ENCODE data around the gene KIF4A. TPM values are rescaled to one million over a fixed set of nuclear protein-coding genes. Genes with fewer than 3 reads are reported as not detected.
A peak's percentile ranks its signal among the peaks of the same experiment; 100 is the strongest.

Gene KIF4A
- total and polyA plus RNA-seq, 9 of the 15 experiments (the other 6 are each of a cell fraction or from before 2014, with no cell fraction given): 13.0 to 42.7 (median 35.9) TPM

GRCh38 chrX:70279081-70279480 is 10.8 kb upstream of the KIF4A start:
- H3K9ac ChIP-seq (ENCODE audit: insufficient read depth in 1 of 2, low read depth in 2 of 2, low read length in 2 of 2): no peak overlapping the region
- FAIRE-seq (no peak), DNase-seq (ENCODE audit: extremely low read depth in 1 of 4, low spot score in 3 of 4) (no peak), ATAC-seq (no peak)
- WGBS (ENCODE audit: insufficient coverage, low coverage, missing lambda C conversion rate): 14% methylated on average over 2 of the region's 3 CpGs
- no peak overlapping the region for H3K27ac ChIP-seq (ENCODE audit: extremely low read depth, low read depth, low read length)
- no peak overlapping the region for H3K4me3 ChIP-seq
- peaks cover 0 to 4% of the 10 kb centered on the region in 2 experiments; a peak in 1 of 5 replicates for H3K4me1 ChIP-seq (replicated peaks in 1 of 2; ENCODE audit: control insufficient read depth in 2 of 2, insufficient read depth in 2 of 2, low read length in 2 of 2)
- no TSS peak for BruUV-seq (replicated peaks)
- H3K79me2 ChIP-seq (ENCODE audit: control insufficient read depth, insufficient read depth, low read length): no peaks in the 10 kb centered on the region
- H3K9me1 ChIP-seq (ENCODE audit: control insufficient read depth, insufficient read depth, low read length): no peaks in the 10 kb centered on the region
- no peaks in the 10 kb centered on the region for H3K9me3 ChIP-seq (replicated peaks; ENCODE audit: control insufficient read depth, insufficient read depth, low read depth, low read length)
- no peaks in the 10 kb centered on the region for H4K20me1 ChIP-seq (replicated peaks; ENCODE audit: control insufficient read depth, insufficient read depth, low read length)
- H3K36me3 ChIP-seq (ENCODE audit: control insufficient read depth, insufficient read depth, low read length): no peaks in the 10 kb centered on the region
- intact Hi-C loops (cut with micrococcal nuclease) (no loop called here), in situ Hi-C loops (cut with MboI) (no loop called here)
- no peak overlapping the region for H3K4me2 ChIP-seq (ENCODE audit: insufficient read depth, low read length)
- no peak overlapping the region for H2AFZ ChIP-seq (ENCODE audit: low read depth, low read length)
- TF ChIP-seq ATF3 (IDR thresholded peaks at IDR 0.05): no peak
- no peak for TF ChIP-seq ATF3 (CRISPR knock-in tag; conservative IDR thresholded peaks at IDR 0.05)
- H3K27me3 ChIP-seq (ENCODE audit: control insufficient read depth in 2 of 2, insufficient read depth in 2 of 2, low read length in 2 of 2): peaks cover 3 to 22% of the 10 kb centered on the region in 2 experiments; a peak in 2 of 5 replicates
- CTCF ChIA-PET (ENCODE audit: low intra/inter-chr PET ratio): no interaction called here
- POLR2A ChIA-PET: no interaction called here

- no peaks in the 10 kb centered on the region for H3K9me3 ChIP-seq (replicated peaks; ENCODE audit: control insufficient read depth, insufficient read depth, low read depth, low read length)
- H3K79me2 ChIP-seq (ENCODE audit: control insufficient read depth, insufficient read depth, low read length): no peaks in the 10 kb centered on the region
- no peaks in the 10 kb centered on the region for H4K20me1 ChIP-seq (replicated peaks; ENCODE audit: control insufficient read depth, insufficient read depth, low read length)
- no peak overlapping the region for H3K27ac ChIP-seq (ENCODE audit: extremely low read depth, low read depth, low read length)
- no peaks in the 10 kb centered on the region for H3K36me3 ChIP-seq (ENCODE audit: control insufficient read depth, insufficient read depth, low read length)
- FAIRE-seq (no peak), ATAC-seq (no peak), DNase-seq (ENCODE audit: extremely low read depth in 1 of 4, low spot score in 3 of 4) (no peak)
- no peak overlapping the region for H3K9ac ChIP-seq (ENCODE audit: insufficient read depth in 1 of 2, low read depth in 2 of 2, low read length in 2 of 2)
- peaks cover 0 to 4% of the 10 kb centered on the region in 2 experiments; a peak in 1 of 5 replicates for H3K4me1 ChIP-seq (replicated peaks in 1 of 2; ENCODE audit: control insufficient read depth in 2 of 2, insufficient read depth in 2 of 2, low read length in 2 of 2)
- no peak overlapping the region for H3K4me2 ChIP-seq (ENCODE audit: insufficient read depth, low read length)
- no TSS peak for BruUV-seq (replicated peaks)
- in situ Hi-C loops (cut with MboI): no loop called here
- peaks cover 3 to 22% of the 10 kb centered on the region in 2 experiments; a peak in 2 of 5 replicates for H3K27me3 ChIP-seq (ENCODE audit: control insufficient read depth in 2 of 2, insufficient read depth in 2 of 2, low read length in 2 of 2)
- intact Hi-C loops (cut with micrococcal nuclease): no loop called here
- H3K9me1 ChIP-seq (ENCODE audit: control insufficient read depth, insufficient read depth, low read length): no peaks in the 10 kb centered on the region
- POLR2A ChIA-PET: interaction anchor here (0.5 kb wide), 1 partner anchor 61 kb away, joined by 3 read pairs; no protein-coding TSS in a partner anchor
- H3K4me3 ChIP-seq: no peak overlapping the region
- WGBS (ENCODE audit: insufficient coverage, low coverage, missing lambda C conversion rate): 7% methylated on average over 3 of the region's 3 CpGs
- H2AFZ ChIP-seq (ENCODE audit: low read depth, low read length): no peak overlapping the region
- CTCF ChIA-PET (ENCODE audit: low intra/inter-chr PET ratio): no interaction called here
- peak; percentile 56; the same call in 1 of the 2 replicates for TF ChIP-seq EHMT2 (IDR thresholded peaks at IDR 0.05)
- TF ChIP-seq ZNF121 (CRISPR knock-in tag; conservative IDR thresholded peaks at IDR 0.05): no peak
- TF ChIP-seq KAT2B (IDR thresholded peaks at IDR 0.05; ENCODE audit: low read depth, low read length): no peak
- TF ChIP-seq MIER1 (IDR thresholded peaks at IDR 0.05; ENCODE audit: low read depth): peak; percentile 63; the same call in 1 of the 2 replicates
- TF ChIP-seq ATF2 (CRISPR knock-in tag; IDR thresholded peaks at IDR 0.05): no peak
- TF ChIP-seq ILF3 (IDR thresholded peaks at IDR 0.05; ENCODE audit: borderline replicate concordance): no peak
- TF ChIP-seq IRF9 (tag; IDR thresholded peaks at IDR 0.05): no peak
Measured at GRCh38 chrX:70280573-70280972, 9.3 kb upstream of the KIF4A start.

All from K562 (cell line).